ENCODE measurements around the gene TTN.

The TTN gene

DNA sequence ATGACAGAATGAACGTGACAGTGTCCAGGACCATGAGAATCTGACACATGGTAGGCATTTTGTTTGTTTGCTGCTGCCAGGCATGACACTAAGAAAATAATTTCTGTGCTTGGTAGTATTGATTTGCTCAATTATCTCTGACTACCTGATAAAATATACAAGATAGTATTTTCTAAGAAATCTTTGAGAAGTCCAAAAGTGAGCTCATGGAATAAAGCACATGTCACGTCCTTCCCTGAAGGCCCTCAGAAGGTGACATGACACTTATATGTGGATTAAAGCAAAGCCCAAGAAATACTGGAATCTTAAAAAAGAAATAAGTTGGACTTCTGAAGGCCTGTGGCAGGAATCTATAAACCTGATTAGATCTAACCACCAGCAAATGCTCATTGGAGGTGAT is 3.8 kb upstream of the TTN start:
- no peak for DNase-seq

DNA sequence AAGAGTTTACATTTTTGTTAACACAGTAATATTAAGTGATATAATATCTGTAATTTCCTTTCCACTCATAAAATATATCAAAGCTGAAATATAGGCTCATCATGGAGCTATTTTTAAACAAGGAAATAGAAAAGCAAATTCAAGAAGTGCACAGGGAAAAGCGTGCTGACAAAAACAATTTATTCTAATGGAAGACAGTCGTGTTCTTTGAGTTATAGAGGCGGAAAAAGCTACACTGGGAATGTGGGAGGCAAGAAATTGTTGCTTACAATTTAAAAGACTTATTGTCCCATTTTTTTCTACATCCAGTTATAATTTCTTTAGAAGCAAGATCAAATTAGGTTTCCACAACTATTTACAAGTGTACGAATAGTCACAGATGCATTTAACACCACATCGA is 3.2 kb upstream of the TTN start:
- no peak for DNase-seq

DNA sequence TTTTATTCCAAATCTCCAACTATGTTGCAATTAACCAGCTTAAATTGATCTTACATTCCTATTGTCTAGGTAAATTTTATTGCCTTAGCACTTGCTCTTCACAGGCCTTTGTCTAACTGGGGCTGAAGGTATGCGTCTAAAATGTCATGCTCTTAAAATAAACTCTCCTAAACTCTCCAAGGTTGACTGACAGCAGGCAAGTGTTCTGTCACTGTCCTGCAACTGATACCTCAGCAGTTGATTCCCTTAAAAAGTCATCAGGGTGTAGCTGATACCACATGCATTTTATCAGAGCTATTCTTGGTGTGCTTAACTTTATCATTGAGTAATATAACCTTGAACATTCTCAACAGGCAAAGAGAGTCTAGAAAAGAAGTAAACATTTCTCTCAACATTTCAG is 680 bp downstream of the TTN start:
- no peak for DNase-seq

DNA sequence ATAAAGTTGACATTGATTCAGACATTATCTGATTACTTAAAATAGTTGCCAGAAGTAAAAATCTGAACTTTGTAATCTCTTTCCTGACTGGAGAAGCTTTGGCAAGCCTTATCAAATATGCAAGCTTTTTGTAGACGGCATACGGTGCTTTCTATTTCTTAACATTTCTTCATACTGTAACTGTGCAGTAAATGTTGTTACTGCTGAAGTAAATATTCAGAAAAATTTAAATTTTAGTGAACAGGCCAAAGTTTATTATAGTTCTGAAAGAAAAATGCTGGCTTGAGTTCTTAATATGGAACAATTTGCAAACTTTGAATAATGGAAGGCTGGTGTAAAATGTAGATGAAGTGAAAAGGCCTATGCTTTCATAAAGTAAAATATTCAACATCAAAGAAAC is 1.8 kb downstream of the TTN start:
- DNase-seq, result no peak

DNA sequence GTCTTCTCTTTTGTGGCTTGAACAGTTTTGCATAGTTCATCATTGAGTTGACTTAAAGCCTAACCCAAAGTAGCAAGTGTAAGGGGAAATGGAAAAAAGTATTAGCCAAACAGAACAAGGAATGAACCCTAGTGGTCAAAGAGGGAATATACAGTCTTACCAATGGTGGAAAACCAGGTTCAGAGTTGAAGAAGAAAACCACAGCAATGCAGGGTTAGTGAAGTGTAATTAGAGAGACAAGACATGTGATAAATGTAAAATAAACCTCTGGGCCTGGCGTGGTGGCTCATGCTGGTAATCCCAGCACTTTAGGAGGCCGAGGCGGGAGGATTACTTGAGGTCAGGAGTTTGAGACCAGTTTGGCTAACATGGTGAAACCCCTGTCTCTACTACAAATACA is 2.4 kb downstream of the TTN start:
- peak; percentile 62 for DNase-seq

DNA sequence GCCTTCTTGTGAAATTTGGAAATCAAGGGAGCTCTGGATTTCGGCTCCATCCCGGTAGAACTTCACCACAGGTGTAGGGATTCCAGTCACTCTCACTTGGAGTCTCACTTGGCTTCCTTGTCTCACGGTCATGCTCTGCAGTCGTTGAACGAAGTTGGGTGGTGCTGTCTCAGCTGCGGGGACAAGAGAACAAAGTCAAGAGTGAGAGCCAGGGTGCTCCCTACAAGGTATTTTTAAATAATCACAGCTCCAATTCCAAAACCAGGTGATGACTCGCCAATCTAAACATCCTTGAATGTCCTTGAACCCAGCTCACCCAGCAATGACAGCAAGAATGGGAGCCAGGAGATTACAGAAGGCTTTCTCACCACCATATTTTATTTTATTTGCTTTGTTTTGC is 6.7 kb downstream of the TTN start:
- no peak for DNase-seq

DNA sequence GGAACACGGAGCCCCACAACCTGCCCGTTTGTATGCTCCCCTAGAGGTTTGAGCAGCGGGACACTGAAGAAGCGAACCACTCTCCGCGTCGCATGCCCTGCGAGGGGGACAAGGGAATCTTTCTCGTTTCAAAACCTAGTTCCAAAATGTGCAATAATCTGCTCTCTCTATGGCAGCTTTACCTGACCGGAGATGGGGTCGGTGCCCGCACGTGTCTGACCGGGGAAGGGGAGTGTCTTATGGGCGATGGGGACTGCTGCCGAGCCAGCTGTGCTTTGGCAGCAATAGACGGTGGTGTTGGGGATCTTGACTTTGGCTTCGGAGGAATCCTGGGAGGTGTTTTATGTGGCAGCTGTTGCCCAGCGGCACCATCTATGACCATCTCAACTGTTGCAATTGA is 7.9 kb downstream of the TTN start:
- DNase-seq, result no peak

DNA sequence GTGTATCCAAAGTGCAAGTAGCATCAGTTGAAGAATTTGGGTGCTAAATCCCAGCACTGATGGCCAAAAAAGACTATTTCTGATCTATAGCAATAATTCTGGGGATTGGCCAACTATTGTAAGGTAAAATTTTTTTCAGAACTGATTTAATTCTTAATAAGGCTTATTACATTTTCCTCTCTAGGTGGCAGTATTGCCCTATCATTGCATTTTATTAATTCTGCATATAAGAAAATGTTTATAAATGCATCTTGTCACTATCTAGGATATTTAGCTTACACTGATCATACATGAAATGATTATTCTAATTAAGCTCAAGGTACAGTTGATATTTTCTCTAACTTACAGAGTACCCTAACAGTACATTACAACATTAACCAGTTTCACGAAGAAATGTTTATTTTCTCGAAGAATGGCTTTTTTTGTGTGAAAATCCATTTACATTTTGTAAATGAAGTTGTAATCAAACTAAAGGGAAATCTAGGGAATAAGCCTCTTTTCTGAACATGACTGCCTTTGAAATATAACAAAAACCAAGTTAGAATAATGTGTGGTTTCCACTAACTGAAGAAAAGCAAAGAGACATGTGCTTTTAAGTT is 11.0 kb downstream of the TTN start:
- peak; percentile 70 for DNase-seq

DNA sequence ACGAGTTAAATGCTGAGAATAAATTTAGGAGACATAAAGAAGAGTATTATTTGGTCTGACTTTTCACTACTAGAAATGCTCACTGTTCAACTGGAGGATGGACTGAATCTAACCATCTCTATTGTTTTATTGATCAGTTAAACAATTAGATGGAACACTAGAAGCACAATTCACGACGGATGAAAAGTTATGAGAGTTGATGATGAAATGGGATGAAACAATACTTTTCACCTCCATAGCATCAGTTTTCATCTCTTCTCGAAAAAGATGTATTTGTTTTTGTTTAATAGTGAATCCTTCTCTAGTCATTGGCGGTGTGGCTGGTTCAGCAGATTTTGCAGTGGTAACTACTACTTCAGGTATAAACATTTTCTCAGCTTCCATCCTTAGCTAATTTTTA is 19.3 kb downstream of the TTN start:
- peak; percentile 40 for DNase-seq

DNA sequence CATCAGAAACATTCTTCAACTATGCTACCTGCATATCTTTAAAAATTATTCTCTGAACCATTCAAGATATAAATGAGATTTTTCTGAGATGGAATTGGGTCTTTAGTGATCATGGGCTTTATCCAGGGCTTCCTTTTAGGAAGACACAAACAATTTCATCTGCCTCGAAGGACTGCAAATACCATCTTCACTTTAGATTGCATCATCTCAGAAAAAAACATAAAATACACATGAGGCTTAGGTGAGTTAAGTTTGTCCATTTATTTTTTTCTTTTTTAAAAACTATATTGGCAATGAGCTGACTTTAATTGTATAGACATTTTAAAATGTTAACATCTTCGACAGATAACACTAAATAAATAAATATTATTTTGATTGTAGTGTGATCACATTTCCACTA is 20.1 kb downstream of the TTN start:
- peak; percentile 41 for DNase-seq

DNA sequence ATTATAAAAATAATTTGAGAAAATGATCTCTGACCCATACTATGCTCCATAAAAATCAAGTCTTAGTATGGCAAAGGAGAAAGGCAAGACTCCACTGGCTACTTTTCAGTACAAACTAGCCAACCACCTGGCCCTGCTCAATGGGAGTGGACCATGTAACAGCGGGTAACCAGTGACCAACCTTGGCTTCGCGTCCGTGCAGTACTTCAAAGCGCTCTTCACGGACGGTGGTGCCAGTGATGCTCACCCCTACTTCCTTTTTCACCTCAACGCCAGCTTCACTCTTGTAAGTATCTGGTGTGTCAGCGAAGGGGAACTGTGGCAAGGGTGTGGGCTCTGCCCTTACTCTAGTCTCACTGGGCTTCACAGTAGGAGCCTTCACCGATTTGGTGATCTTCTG is 23.3 kb downstream of the TTN start:
- DNase-seq, result no peak

DNA sequence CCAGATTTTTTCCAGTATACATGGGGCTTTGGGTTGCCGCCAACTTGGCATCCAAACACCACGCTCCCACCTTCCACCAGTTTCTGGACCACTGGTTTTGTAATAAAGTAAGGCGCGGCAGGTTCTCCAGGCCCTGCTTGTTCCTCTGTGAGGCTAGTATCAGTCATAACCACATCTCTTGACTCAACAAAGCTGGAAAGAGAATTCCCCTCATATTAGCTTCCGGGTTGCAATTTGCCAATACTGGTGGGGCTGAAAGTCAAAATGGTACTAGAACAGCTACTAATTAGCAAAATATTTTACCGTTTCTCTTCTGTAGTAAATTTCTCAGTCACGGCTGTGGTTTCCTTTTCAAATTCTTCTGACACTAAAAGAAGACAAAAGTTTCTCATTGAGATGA is 25.0 kb downstream of the TTN start:
- DNase-seq, result no peak

DNA sequence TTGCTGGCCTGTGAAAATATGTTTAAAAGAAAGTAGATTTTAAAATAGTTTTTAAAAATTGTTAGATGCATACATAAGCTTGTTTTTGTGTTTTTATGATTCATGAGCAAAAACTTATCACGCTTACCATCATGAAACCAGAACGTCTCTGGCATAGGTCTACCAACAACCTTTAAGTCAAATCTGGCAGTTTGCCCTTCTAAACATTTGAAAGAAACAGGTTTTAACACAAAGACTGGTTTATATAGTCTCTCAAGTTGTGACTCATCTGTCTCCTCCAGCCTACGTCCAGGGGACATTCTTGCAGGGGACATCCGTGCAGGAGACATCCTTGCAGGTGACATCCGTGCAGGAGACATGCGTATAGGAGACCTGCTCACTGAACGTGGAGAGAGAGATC is 29.6 kb downstream of the TTN start:
- no peak for DNase-seq

DNA sequence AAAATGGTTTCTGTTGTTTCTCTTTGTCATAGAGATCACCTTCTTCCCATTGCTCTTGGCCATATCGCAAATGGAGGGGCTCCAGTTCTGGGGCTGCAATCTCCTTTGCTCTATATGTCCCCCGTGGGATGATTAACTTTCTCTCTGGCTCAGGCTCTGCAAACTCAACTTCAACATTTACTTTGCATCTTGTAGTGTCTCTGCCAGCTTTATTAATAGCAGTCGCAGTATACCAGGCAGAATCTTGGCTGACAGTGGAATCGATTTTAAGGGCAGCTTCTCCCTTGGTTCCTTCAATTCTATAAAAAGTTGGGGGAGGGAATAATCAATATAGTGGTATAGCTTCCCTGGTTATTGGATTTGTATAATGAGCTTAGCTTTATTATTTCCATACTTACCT is 30.5 kb downstream of the TTN start:
- DNase-seq, result no peak

DNA sequence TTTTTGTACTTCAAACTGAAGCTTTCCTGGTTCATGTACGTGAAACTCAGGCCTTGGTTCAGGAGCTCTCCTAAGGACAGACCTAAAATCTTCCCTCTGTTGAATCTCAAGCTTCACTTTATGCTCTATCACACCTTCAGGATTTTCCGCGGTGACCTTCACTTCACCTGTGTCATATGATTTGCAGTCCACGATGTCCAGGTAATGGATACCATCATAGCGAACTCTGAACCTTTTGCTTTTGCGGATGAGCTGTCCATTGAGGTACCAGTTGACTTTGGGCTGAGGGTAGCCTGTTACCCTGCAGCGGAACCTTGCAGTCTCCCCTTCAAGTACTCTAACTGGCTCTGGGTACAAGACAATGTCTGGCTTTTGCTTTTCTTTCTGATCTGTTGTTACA is 31.2 kb downstream of the TTN start:
- DNase-seq, result no peak

DNA sequence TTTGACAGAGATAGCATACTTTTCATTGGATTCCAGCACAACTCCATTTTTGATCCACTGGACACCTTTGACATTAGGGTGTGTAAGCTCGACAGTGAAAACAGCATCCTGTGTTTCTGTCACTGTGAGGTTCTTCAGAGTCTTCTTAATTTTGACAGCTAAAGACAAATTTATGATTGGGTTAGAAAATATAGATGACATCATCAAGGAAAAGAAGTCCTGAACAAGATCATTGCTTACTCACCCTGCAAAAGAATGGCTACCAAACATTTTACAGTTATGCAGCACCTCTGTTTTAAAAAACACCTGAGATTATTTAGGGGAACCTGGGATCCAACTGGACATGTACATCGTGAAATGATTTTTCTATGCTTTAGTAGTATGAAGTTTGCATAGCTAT is 36.7 kb downstream of the TTN start:
- DNase-seq, result no peak

DNA sequence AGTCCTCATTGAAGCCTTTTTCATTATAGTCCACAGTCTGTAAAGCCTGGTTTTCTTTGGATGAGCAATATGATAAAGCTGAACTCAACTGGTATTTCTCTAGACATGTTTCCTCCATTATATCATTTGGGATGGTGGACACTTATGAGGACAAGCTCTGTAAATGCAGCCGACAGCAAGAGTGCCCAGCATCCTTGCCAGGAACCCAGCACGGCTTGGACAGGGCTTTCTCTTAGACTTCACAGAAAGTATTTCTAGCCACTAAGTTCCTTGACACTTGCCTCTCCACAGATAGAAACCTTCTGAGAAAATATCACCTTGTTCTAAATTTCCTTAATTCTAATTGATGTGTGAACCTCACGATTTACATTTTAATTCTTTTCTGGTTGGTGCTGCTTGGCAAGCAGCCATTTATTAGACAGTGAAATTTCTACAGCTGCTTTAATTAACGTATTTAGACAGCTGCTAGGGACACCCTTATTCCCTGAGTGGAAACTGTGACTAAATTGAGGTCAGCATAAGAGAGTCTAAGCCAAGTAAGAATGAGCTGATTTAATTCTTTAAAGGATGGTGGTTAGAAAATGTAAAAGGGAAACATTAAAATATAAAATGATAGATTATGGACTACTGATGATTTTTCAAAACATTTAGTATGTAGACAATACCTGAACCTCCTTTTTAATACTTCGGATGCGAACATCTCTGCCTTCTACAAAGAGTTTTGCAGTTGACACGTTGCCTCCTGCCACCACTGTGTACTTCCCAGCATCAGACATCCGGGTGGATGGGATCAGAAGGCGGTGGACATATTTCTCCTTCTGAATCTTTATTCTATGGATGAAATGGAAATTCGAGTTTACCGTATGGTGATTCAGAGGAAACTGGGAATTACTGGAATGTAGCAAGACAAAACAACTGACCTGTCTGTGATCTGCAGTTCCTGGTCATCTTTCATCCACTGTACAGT is 39.8 kb downstream of the TTN start:
- no peak for DNase-seq

DNA sequence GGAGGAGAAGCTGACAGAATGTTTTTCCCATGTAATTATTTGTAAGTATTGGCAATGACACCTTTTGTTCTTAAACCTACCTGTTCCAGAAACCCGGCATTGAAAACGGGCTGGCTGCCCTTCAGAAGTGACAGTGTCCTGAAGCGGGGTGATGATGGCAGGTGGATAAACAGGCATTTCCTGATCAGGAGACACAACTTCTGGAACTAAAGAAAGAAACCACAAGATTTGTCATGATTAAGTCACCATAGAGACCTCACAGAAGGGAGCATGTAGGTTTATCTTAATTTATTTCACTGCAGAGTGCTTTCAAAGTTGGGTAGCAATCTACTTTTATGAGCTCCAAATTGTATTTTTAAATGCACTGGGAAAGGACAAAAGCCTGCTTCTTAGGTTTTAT is 43.1 kb downstream of the TTN start:
- DNase-seq, result no peak

DNA sequence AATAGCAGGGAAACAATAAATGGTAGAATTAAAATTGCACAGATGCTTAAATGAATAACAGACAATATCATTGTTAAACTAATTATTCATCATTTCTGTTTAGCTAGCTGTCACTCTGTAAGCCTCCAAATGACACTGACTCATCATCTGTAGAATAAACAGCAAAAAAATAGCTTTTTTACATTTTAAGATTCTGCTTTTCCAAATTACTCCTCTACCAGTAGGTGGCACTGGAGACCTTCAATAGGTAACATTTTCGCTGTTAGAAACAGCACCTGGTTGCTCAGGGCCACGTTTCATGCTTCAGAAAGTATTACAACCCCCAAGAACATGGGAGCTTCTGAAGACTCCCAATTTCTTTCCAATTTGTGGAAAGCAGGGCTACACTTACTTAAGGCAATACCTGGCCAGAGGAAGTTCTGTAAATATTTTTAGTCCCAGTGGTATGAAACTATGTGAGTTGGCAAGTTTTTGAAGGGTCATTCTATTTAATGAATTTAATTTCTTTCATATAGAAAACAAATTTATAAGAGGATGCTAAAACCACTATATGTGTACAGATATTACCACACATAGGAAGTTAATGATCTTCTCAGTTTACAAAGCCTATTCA is 45.4 kb downstream of the TTN start:
- peak; percentile 66 for DNase-seq

DNA sequence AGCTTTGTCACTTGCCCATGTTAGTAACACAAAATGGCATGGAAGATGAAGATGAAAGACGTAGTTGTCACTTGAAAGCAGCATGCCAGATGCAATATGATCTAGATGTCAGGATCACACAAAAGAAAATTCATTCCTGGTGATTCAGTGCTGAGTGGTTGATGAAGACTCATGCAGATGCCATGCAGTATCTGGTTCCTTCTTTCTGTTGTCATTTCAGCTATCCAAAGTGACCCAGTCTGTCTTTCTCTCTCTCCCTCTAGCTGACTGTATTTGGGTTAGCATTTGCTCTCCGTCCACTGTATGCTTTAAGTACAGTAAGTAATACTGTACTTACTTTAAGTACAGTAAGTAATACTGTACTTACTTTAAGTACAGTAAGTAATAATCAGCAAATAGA is 50.4 kb downstream of the TTN start:
- no peak for DNase-seq

DNA sequence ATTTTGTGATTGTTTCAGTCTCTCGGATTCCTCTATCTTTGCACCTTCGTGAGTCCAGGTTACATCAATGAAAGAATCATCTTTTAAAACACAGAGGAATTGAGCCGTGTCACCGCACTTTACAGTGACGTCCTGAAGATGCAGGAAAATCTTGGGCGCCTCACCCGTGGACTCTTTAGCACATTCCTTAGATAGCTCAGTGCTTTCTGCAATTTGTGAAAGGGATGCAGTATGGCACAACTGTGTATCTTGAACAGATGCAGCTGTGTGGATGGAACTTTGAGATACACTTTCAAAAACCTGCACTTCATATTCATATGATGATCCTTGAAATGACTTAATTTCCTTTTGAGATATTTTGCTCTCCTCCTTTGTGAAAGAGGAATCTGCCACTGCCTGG is 50.9 kb downstream of the TTN start:
- DNase-seq, result no peak

DNA sequence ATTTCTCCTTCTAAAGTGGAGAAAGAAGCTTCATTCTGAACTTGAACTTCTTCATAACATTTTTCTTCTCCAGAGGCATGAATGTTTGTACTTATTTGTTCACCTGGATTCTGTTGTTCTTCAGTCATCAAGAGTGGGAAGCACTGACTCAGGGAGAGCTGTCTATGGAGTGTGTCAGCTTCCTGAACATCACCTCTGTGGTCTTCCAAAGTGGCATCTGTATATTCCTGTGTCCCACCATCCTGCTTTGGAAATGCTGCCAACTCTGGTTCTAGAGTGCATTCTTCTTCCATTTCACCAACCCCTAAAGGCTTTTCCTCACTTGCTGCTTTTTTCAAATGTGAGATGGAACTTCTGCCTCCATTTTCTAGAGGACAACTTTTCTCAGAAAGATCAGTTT is 59.5 kb downstream of the TTN start:
- no peak for DNase-seq

DNA sequence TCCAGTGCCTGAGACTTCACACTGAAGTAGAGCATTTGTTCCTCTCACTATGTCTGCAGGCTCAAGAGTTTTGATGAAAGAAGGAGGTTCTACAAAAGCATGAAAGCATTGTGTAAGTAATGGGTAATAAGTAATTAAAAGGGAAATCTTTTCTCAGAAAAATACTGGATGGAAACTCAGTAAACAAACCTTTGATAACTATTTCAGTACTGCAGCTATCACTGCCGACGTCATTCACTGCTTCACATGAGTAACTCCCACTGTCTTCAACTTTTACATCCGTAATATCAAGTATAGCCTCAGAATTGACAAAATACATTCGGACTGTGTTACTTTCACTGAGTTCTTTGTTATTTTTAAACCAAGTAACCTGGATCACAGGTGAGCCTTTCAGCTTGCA is 72.7 kb downstream of the TTN start:
- no peak for DNase-seq

DNA sequence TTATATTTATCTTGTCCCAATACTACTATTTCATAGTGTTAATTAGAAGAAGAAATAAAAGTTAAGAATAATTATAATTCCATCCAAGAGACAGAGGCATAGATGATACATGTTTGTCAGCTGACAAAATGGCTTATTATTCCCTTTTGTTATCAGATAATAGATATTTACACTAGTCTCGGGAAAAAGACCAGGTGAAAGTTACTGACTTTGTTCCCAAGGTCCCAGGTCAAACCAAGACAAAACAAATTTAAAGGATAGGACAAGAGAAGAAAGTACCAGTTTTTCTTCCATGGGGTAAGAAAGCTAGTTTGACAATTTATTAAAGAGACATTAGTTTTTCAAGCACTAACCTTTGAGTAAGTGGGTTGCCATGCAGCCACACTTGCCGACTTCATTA is 73.2 kb downstream of the TTN start:
- no peak for DNase-seq
